ENCODE measurements around the gene IRX4.
"Not testable (repeated sequence)": the region's sequence is repeated elsewhere in the genome, so short reads cannot be mapped to it uniquely, and the experiment has no call there.

The IRX4 gene

GRCh38 chr5:1860021-1860610, 22.6 kb downstream of the IRX4 start:
- DNase-seq (ENCODE audit: low read depth, low spot score), result no peak

DNA sequence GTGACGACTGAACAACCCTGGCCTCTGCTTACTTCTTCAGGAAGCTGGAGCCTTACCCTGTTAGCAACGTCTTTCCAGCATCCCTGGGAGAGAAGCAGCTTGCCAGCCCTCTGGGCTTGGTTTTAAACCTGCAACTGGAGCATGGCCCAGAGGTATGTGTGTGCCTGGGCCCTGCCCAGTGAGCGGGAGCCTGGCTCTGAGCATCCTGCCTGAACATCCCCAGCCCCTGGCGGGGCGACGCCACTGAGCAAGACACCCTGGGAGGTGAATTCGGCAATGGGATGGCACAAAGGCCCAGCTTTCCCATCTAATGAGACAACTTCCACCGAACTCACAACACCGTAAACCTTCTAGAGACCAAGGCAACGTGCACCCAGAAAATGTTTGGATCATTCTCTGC, 23.6 kb downstream of the IRX4 start:
- DNase-seq (ENCODE audit: low read depth, low spot score), result no peak

- no peak for DNase-seq (ENCODE audit: low read depth, low spot score)
Observed at GRCh38 chr5:1858436-1858835, 24.3 kb downstream of the IRX4 start.

DNA sequence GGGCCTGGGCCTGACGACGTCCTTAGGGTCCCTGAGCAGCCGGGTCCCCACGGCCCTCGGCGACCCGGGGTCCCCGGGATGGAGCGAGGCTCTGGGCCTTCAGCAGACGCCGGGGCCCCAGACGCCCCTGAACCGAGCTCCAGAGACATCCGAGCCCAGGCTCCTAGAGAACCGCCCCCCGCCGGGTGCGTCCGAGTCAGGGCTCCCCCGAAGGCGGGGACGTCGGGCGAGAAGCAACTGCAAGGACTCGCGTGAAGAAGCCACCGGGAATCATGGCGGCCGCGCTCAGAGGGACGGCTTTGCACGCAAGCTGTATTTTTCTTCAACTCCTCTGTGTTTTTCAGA, 25.5 kb downstream of the IRX4 start:
- DNase-seq (ENCODE audit: low read depth, low spot score), result no peak

DNA sequence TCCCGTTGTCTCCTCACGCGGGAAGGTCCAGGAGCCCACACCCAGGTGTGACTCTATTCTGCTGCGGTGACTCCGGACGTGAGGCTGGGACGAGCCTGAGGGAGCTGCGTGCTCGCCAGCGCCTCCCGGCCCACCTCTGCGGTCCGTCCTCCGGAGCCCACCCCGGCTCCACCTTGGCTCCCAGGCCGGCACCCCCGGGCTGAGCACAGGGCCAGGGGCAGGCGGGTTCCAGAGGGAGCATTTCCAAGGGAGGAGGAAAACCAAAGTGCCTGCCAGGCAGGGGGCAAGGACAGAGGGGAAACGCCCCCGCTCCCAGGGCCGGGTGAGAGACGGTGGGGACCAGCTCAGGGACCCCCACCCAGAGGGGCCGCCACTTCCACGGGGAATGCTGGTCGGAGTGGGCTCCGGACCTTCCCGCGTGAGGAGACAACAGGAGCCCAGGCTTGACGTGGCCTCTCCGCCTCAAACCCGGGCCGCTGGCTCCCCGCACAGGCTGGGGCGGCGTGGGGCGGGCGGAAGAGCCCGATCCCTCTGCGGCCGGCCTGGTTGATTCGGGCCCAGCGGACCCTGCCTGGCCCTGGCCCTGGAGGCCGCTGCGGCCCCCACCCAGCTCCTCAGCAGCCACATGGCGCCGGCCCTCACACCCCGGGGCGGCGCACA, 26.0 kb downstream of the IRX4 start:
- DNase-seq (ENCODE audit: low read depth, low spot score), result no peak

- DNase-seq (ENCODE audit: low read depth, low spot score), result no peak
Observed at GRCh38 chr5:1855596-1855995, 27.1 kb downstream of the IRX4 start.

GRCh38 chr5:1855075-1855474, 27.6 kb downstream of the IRX4 start:
- DNase-seq (ENCODE audit: low read depth, low spot score), result no peak

- DNase-seq (ENCODE audit: low read depth, low spot score), result no peak
Observed at GRCh38 chr5:1853531-1853930, 29.2 kb downstream of the IRX4 start.

GRCh38 chr5:1852324-1852947, 30.3 kb downstream of the IRX4 start:
- DNase-seq (ENCODE audit: low read depth, low spot score), result no peak

GRCh38 chr5:1851290-1851934, 31.3 kb downstream of the IRX4 start:
- no peak for DNase-seq (ENCODE audit: low read depth, low spot score)

GRCh38 chr5:1850324-1851154, 32.2 kb downstream of the IRX4 start:
- no peak for DNase-seq (ENCODE audit: low read depth, low spot score)

- no peak for DNase-seq (ENCODE audit: low read depth, low spot score)
Observed at GRCh38 chr5:1847611-1848010, 35.1 kb downstream of the IRX4 start.

DNA sequence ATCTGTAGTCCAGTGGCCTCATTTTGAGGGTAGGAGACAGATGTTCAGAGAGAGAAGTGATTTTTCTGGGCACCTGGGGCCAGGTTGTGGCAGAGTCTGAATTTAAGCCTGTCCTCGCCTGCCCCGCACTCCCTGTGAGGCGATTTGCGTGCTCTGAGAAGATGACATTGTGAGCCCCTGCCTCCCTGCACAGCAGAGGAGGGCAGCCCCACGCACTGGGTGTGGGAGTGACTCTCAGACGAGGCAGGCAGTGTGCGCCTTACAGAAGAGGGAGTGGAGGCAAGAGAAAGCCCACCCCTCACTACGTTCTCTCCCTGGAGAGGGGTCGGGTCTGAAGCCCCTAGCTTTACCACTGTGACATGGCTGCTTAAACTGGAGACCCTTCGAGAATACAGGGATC, 35.7 kb downstream of the IRX4 start:
- no peak for DNase-seq (ENCODE audit: low read depth, low spot score)

DNA sequence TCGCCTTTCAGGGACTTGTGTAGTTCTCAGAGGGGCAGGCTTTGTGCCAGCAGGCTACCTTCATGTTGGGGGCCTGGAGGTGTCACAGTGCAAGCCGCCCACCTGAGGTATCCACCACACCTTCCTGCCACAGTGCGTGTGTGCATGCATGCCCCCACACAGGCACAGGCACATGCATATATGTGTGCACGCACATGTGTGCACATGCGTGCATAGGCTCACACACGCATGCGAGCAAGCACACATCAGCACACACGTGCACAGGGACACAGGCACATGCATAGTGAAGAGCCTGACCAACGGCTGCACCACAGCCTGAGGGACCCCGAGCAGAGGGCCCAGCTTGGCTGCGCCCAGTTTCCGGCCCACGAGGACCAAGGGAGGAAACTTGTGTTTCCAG, 36.1 kb downstream of the IRX4 start:
- no peak for DNase-seq (ENCODE audit: low read depth, low spot score)

GRCh38 chr5:1845696-1846095, 37.0 kb downstream of the IRX4 start:
- no peak for DNase-seq (ENCODE audit: low read depth, low spot score)

- DNase-seq (ENCODE audit: low read depth, low spot score), result no peak
Observed at GRCh38 chr5:1844708-1845436, 37.9 kb downstream of the IRX4 start.

DNA sequence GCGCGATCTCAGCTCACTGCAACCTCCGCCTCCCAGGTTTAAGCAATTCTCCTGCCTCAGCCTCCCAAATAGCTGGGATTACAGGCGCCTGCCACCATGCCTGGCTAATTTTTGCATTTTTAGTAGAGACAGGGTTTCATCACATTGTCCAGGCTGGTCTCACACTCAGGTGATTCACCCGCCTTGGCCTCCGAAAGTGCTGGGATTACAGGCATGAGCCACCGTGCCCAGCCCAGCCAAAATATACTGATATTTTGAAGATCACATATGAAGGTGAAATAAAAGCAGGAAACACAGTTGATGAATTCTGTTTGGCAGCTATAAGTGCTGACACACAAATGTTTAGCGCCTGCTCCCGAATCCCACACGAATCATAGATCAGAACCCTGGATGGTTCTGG, 39.0 kb downstream of the IRX4 start:
- DNase-seq (ENCODE audit: low read depth, low spot score), result not testable (repeated sequence)

DNA sequence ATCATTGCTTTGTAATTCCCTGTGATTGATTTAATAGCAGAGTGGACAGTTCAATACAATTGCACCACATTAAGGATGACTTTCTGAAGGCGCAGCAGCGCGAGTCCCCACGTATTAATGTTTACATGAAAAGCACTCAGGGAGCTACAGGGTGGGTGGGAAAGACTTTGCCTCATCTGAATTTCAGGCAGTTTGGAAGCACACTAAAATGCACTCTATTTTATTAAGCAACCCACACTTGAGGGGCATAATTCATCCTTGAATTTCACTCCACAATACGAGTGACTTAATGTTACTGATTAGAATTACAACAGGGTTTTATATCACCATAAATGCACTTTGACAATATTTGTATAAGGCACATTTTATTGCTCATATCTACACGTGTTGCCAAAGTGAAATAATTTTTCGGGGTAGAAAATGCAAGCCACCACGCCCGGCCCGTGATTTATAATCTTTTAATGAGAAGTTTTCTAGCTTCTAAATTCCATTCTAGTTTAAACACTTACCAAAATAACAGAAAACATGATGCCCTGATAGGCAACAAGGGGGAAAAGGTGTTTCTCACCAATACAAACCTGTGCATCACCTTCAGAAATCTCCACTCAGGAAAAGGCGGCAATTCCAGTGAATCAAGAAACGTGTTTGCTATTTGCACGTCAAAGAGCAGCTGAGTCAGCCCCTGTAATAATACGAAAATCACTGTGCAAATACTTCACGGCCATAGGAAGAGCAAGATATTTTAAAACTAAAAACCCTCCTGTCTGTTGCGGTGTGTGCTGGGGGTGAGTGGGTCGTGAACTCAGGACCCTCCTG, 40.5 kb downstream of the IRX4 start:
- DNase-seq (ENCODE audit: low read depth, low spot score), result no peak

GRCh38 chr5:1840741-1841521, 41.8 kb downstream of the IRX4 start:
- DNase-seq (ENCODE audit: low read depth, low spot score), result no peak

DNA sequence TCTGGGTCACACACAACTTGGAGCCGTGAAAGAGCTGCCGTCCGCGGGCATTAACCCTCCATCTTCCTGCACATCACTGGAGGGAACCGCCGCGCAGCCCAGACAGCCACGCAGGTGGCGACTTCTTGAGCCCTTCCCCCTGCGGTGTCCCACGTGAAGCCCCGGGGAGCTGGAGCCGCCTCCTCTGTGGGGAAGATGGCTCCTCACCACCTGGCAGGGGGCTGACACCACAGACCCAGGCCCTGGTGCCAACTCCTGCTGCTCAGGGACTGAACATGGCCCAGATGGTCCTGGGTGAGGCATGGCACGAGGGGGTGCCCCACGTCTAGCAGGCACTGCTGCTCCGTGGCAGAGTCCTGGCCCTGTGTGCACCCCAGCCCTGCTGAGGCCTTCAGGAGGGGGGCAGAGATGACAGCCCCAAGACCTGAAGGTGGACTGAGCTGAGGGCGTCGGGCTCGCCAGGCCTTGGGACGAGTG, 42.6 kb downstream of the IRX4 start:
- DNase-seq (ENCODE audit: low read depth, low spot score), result no peak

Data from brain pericyte (primary cell).